GM18526 (cell line): ENCODE data around the gene CCDC107.

ENCODE experiments used
- POLR2A ChIP-seq: IDR thresholded peaks from 3 replicates; pipeline ENCODE4 v1.6.1; 2011; ENCODE audit not compliant: insufficient read length; ENCODE audit errors: extremely low read depth

CCDC107 gene

DNA sequence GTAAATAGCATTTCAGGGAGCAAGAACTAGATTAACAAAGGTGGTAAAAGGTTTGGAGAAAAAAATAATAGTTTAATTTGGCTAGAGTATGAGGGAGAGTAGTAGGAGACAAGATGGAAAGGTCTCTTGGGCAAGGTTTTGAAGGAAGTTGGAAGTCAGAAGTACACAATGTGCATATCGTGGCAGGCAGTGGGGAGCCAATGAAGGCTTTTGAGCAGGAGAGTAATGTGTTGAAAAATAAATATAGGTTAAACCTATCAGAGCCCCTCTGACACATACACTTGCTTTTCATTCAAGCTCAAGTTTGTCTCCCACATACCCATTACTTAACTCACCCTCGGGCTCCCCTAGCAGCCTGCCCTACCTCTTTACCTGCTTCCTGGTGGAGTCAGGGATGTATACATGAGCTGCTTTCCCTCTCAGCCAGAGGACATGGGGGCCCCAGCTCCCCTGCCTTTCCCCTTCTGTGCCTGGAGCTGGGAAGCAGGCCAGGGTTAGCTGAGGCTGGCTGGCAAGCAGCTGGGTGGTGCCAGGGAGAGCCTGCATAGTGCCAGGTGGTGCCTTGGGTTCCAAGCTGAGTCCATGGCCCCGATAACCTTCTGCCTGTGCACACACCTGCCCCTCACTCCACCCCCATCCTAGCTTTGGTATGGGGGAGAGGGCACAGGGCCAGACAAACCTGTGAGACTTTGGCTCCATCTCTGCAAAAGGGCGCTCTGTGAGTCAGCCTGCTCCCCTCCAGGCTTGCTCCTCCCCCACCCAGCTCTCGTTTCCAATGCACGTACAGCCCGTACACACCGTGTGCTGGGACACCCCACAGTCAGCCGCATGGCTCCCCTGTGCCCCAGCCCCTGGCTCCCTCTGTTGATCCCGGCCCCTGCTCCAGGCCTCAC, 15.3 kb downstream of the CCDC107 start, which contains the start of gene CA9:
Gene CA9, plus strand, starts transcription at position 797 of the 893 bp plus-strand sequence. Its CDS starts 32 bp downstream, at position 829.
- no peak for TF ChIP-seq POLR2A

DNA sequence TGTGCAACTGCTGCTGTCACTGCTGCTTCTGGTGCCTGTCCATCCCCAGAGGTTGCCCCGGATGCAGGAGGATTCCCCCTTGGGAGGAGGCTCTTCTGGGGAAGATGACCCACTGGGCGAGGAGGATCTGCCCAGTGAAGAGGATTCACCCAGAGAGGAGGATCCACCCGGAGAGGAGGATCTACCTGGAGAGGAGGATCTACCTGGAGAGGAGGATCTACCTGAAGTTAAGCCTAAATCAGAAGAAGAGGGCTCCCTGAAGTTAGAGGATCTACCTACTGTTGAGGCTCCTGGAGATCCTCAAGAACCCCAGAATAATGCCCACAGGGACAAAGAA, 15.9 kb downstream of the CCDC107 start:
- TF ChIP-seq POLR2A: no peak

DNA sequence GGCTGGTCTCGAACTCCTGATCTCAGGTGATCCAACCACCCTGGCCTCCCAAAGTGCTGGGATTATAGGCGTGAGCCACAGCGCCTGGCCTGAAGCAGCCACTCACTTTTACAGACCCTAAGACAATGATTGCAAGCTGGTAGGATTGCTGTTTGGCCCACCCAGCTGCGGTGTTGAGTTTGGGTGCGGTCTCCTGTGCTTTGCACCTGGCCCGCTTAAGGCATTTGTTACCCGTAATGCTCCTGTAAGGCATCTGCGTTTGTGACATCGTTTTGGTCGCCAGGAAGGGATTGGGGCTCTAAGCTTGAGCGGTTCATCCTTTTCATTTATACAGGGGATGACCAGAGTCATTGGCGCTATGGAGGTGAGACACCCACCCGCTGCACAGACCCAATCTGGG, 17.1 kb downstream of the CCDC107 start:
- TF ChIP-seq POLR2A: no peak

DNA sequence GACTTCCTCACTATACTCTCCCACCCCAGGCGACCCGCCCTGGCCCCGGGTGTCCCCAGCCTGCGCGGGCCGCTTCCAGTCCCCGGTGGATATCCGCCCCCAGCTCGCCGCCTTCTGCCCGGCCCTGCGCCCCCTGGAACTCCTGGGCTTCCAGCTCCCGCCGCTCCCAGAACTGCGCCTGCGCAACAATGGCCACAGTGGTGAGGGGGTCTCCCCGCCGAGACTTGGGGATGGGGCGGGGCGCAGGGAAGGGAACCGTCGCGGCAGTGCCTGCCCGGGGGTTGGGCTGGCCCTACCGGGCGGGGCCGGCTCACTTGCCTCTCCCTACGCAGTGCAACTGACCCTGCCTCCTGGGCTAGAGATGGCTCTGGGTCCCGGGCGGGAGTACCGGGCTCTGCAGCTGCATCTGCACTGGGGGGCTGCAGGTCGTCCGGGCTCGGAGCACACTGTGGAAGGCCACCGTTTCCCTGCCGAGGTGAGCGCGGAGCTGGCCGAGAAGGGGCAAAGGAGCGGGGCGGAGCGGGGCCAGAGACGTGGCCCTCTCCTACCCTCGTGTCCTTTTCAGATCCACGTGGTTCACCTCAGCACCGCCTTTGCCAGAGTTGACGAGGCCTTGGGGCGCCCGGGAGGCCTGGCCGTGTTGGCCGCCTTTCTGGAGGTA, 17.8 kb downstream of the CCDC107 start:
- no peak for TF ChIP-seq POLR2A

DNA sequence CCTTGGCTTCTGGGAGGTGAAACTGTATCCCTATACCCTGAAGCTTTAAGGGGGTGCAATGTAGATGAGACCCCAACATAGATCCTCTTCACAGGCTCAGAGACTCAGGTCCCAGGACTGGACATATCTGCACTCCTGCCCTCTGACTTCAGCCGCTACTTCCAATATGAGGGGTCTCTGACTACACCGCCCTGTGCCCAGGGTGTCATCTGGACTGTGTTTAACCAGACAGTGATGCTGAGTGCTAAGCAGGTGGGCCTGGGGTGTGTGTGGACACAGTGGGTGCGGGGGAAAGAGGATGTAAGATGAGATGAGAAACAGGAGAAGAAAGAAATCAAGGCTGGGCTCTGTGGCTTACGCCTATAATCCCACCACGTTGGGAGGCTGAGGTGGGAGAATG, 21.0 kb downstream of the CCDC107 start:
- TF ChIP-seq POLR2A: no peak

DNA sequence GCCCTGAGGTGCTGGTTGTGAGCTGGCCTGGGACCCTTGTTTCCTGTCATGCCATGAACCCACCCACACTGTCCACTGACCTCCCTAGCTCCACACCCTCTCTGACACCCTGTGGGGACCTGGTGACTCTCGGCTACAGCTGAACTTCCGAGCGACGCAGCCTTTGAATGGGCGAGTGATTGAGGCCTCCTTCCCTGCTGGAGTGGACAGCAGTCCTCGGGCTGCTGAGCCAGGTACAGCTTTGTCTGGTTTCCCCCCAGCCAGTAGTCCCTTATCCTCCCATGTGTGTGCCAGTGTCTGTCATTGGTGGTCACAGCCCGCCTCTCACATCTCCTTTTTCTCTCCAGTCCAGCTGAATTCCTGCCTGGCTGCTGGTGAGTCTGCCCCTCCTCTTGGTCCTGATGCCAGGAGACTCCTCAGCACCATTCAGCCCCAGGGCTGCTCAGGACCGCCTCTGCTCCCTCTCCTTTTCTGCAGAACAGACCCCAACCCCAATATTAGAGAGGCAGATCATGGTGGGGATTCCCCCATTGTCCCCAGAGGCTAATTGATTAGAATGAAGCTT, 21.8 kb downstream of the CCDC107 start:
- TF ChIP-seq POLR2A: no peak

DNA sequence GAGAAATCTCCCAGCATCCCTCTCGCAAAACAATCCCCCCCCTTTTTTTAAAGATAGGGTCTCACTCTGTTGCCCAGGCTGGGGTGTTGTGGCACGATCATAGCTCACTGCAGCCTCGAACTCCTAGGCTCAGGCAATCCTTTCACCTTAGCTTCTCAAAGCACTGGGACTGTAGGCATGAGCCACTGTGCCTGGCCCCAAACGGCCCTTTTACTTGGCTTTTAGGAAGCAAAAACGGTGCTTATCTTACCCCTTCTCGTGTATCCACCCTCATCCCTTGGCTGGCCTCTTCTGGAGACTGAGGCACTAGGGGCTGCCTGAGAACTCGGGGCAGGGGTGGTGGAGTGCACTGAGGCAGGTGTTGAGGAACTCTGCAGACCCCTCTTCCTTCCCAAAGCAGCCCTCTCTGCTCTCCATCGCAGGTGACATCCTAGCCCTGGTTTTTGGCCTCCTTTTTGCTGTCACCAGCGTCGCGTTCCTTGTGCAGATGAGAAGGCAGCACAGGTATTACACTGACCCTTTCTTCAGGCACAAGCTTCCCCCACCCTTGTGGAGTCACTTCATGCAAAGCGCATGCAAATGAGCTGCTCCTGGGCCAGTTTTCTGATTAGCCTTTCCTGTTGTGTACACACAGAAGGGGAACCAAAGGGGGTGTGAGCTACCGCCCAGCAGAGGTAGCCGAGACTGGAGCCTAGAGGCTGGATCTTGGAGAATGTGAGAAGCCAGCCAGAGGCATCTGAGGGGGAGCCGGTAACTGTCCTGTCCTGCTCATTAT, 22.4 kb downstream of the CCDC107 start:
- TF ChIP-seq POLR2A: no peak

DNA sequence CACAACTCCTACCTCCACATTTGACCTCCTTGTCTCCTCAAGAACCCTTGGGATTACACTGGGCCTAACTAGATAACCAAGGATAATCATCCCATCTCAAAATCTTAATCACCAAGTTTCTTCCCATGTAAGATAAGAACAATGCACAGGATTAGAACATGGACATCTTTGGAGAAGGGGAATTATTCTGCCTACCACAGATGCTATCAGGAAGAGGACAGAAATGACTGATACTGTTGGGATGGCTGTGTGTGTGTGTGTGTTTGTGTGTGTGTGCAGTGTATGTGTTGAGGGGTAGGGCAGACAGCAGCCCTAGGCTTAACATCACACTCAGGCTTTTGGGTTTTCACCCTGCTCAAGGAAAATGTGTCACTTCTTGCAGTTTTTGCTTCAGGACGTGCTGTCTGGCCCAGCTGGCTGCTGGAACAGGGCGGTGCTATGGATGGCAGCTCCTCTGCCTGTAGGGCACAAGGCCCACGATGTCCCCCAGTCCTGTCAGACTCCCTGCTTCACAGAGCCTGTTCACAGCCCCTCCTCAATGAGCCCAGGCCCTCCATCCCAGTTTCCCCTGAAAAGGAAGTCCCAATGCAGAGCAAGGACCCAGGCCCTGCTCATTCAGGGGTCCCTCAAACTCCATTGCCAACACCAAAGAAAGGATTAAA, 23.4 kb downstream of the CCDC107 start:
- no peak for TF ChIP-seq POLR2A

DNA sequence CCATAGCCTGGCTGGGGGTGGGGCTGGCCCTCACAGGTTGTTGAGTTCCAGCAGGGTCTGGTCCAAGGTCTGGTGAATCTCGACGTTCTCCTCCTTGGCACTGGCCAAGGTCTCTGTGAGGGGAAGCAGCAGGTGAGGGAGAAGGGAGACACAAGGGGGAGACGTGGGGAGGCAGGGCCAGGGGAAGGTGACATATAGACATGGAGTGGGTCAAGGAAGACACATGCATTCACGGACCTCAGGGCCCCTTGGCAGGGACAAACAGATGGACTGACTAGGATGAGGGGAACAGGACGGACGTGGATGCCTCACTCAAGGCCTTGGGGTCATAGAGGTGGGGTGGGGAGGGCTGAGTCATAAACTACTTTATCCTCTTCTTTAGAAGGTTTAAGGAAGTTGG, 24.0 kb downstream of the CCDC107 start:
- no peak for TF ChIP-seq POLR2A

DNA sequence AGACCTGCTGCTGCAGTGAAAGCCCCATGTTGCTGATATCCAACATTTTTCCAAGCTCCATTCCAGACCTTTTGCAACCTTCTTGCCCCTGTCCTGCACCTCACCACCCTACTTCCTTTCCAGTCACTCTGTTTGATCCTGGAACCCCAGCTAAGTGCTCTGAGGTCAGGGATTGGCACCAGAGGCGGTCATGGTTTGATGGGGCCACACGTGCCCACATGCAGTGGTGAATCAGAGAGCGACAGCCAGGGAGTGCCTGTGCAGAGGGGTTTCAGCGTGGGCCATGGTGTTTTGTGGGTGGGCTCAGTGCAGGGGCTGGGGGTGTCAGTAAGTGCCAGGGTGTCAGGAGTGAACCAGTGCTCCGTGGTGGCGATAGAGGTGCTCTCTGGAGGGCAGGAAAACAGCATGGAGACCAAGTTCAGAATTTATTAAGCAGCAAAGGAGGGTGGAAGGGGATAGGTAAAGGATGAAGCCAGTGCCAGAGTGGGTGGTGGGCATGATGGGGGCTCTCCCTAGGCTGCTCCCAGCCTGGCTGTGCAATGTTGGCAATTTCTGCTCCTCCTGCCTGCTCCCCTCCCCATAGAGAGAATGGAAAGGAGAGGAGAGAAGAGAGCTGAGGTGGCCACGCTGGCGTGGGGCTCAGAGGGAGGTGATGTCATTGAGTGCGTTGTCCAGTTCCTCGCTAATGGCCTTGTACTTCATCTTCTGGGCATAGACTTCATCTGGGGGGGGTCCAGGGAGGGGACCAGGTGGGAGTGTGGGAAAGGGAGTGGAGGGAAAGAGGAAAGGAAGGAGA, 24.6 kb downstream of the CCDC107 start:
- TF ChIP-seq POLR2A: no peak

DNA sequence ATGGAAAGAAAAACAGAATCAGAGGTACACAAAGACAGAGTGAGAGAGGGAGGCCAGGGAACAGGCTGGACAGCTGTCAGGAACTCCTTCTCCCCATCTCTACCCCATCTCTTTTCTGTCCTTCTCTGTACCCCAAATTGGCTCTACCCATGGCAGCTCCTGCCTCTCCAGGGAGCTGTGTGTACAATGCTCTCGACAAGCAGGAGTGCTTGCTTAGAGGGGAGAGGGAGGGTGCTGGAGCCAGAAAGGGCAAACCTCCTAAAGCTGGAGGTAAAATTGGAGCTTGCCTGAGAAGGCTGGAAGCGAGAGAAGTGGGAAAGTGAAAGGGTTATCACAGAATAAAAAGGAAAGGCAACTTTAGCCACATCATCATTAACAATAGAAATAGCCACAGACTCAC, 25.2 kb downstream of the CCDC107 start:
- TF ChIP-seq POLR2A: no peak

DNA sequence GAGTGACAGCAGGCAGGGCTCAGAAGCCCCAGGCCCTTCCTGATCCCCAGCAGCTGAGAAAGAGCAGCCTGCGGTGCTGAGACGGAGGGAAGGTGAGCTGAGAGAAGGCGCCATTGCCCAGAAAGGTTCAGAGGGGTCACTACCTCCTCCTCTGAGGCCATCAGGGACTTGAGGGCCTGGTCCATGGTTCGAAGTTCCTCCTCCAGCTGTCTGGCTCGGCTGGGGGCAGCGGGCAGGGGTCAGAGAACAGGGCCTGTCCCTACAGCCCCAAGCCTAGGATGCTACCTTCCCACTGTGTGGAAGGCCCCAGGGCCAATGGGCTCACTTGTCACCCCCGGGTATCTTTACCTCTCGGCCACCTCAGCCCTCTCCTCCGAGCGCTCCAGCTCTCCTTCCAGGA, 26.8 kb downstream of the CCDC107 start:
- no peak for TF ChIP-seq POLR2A

DNA sequence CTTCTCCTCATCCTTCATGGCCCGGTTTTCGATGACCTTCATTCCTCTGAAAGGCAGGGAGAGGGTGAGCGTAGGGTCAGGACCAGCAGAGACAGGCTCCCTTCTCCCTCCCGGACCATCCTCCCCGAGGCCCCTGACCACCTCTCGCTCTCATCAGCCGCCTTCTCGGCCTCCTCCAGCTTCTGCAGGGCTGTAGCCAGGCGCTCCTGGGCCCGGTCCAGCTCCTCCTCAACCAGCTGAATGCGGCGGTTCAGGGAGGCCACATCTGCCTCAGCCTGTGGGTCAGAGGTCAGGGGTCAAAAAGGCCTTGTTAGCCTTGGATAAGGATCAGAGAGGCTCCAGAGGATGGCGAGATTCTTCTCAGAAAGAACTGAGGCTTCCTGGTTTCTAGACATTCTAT, 27.4 kb downstream of the CCDC107 start:
- no peak for TF ChIP-seq POLR2A
